ENCODE data around the gene KCNH1. TPM values are rescaled to one million over a fixed set of nuclear protein-coding genes. Genes with fewer than 3 reads are reported as not detected.
"Not testable (repeated sequence)": the region's sequence is repeated elsewhere in the genome, so short reads cannot be mapped to it uniquely, and the experiment has no call there.

KCNH1 gene
- total RNA-seq, 2 experiments from 2014 or later, result not detected

GRCh38 chr1:210678306-210678705, 455.6 kb downstream of the KCNH1 start:
- Mint-ChIP-seq H3K36me3 (no peaks in the 10 kb centered on the region), H3K27ac (no peak overlapping the region), H3K9me3 (ENCODE audit: low read depth) (no peaks in the 10 kb centered on the region), H3K4me1 (peaks cover 3% of the 10 kb centered on the region), H3K27me3 (no peaks in the 10 kb centered on the region), H3K4me3 (no peak overlapping the region)
- DNase-seq (no peak), ATAC-seq (no peak)
- CTCF ChIA-PET, result no interaction called here

DNA sequence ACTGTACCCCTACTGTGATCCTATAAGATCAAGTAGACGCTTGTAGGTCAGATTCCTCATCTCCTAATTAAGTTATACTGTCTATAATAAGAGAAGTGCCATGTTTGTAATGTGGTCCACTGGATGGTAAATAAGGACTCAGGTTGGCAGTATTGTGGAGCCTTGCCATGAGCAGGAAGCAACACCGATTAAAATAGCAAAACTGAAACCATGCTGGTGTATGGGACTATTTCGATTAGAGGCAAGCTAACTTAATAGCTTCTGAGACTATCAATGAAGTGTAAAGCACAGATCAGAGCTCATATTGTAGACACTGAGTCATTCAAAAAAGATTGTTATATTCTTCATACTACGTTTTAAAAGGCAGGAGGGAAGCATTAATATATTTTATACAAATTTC, 456.4 kb downstream of the KCNH1 start:
- no peaks in the 10 kb centered on the region for H3K27me3 Mint-ChIP-seq
- CTCF ChIA-PET, result no interaction called here
- no peaks in the 10 kb centered on the region for H3K36me3 Mint-ChIP-seq
- peaks cover 3% of the 10 kb centered on the region for H3K4me1 Mint-ChIP-seq
- no peaks in the 10 kb centered on the region for H3K9me3 Mint-ChIP-seq (ENCODE audit: low read depth)
- H3K27ac Mint-ChIP-seq, result no peak overlapping the region
- no peak for DNase-seq
- ATAC-seq, result no peak
- no peak overlapping the region for H3K4me3 Mint-ChIP-seq

DNA sequence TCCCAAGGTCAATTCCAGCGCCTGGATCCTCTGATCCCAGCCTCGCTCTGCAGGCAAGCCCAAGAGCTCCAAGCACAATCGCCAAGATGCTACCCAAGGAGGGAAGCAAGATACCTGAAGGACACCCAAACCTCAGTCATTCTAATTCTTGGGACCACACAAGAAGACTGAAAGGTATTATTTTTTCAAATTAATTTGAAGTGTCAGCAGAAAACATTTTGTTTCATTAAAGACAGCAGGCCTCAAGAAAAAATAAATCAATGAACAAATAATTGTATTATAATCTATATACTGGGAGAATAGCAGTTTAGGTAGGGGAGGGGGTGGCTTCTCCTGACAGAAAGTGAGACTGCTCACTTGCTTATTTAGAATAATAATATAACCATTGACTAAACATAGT, 457.4 kb downstream of the KCNH1 start:
- Mint-ChIP-seq H3K4me3 (no peak overlapping the region), H3K27me3 (no peaks in the 10 kb centered on the region), H3K27ac (no peak overlapping the region), H3K4me1 (peaks cover 3% of the 10 kb centered on the region), H3K9me3 (ENCODE audit: low read depth) (no peaks in the 10 kb centered on the region), H3K36me3 (no peaks in the 10 kb centered on the region)
- DNase-seq (no peak), ATAC-seq (no peak)
- CTCF ChIA-PET, result interaction anchor here (1.3 kb wide), 1 partner anchor 14 kb away, joined by 3 read pairs; no protein-coding TSS in a partner anchor

DNA sequence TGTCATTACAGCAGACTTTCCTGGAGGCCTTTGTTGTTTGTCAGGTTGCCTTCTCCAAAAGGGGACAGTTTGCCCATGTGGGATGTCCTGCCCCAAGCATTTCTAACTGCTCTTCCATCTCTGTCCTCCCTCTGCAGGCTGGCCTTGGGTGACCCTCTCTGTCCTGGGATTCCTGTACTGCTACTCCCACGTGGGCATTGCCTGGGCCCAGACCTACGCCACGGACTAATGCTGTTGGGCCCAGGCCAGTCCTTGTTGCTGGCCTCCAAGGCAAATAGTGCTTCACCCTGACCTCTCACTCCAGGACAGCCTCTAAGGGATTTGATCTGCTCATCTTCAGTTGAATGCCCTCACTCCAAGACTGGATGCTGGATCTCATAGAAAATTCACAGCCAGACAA, 459.8 kb downstream of the KCNH1 start:
- CTCF ChIA-PET, result no interaction called here
- H3K9me3 Mint-ChIP-seq (ENCODE audit: low read depth), result no peaks in the 10 kb centered on the region
- DNase-seq, result no peak
- H3K27ac Mint-ChIP-seq, result no peak overlapping the region
- no peak for ATAC-seq
- peaks cover 3% of the 10 kb centered on the region for H3K4me1 Mint-ChIP-seq
- no peaks in the 10 kb centered on the region for H3K36me3 Mint-ChIP-seq
- no peaks in the 10 kb centered on the region for H3K27me3 Mint-ChIP-seq
- no peak overlapping the region for H3K4me3 Mint-ChIP-seq

- H3K27me3 Mint-ChIP-seq, result no peaks in the 10 kb centered on the region
- CTCF ChIA-PET, result no interaction called here
- no peak overlapping the region for H3K4me3 Mint-ChIP-seq
- no peak for DNase-seq
- no peaks in the 10 kb centered on the region for H3K9me3 Mint-ChIP-seq (ENCODE audit: low read depth)
- no peak overlapping the region for H3K27ac Mint-ChIP-seq
- no peak for ATAC-seq
- no peaks in the 10 kb centered on the region for H3K36me3 Mint-ChIP-seq
- no peaks in the 10 kb centered on the region for H3K4me1 Mint-ChIP-seq
These were observed 464.0 kb downstream of the KCNH1 start for GRCh38 chr1:210669951-210670350.

GRCh38 chr1:210663730-210664573, 470.0 kb downstream of the KCNH1 start:
- H3K27me3 Mint-ChIP-seq, result peaks cover 4% of the 10 kb centered on the region
- no peak overlapping the region for H3K4me3 Mint-ChIP-seq
- H3K36me3 Mint-ChIP-seq, result no peaks in the 10 kb centered on the region
- no peak overlapping the region for H3K27ac Mint-ChIP-seq
- no peak for ATAC-seq
- DNase-seq, result no peak
- CTCF ChIA-PET, result no interaction called here
- no peaks in the 10 kb centered on the region for H3K9me3 Mint-ChIP-seq (ENCODE audit: low read depth)
- no peaks in the 10 kb centered on the region for H3K4me1 Mint-ChIP-seq

DNA sequence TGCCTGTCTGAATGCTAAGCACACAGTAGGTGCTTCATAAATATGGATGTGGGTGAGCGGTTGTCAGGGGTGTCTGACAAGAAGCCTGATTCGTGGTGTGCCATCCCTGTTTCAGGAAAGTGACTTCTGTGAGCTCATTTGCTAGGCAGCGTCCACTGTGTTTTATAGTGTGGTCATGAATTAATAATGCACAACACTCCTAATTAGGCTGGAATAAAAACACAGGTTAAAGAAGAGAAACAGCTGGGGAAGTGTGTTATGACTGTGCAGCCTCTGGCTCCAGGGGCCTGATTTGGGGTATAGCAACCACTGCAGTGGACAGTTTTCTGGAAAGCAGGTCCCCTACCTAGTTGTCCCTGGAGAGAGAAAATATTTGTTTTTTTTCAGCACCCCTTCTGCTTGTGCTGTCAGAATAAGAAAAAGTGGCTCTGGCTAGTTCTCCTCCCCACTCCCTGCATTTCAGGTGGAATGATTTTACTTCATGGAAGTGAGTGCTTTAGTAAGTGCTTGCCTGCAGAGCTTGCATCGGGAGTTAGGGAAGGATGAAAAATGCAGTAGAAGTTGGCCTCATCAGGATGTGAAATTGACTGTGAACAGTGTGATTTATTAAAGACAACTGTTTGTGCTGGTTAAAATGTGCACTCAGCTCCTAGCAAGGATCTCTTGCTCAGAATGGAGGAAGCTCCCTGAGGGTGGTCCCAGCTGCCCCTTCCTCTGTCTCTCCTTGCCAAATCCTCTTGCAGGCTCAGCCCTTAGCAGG, 471.5 kb downstream of the KCNH1 start:
- CTCF ChIA-PET, result interaction anchor here (1.0 kb wide), 1 partner anchor 14 kb away, joined by 3 read pairs; no protein-coding TSS in a partner anchor
- no peak overlapping the region for H3K4me3 Mint-ChIP-seq
- H3K36me3 Mint-ChIP-seq, result no peaks in the 10 kb centered on the region
- no peaks in the 10 kb centered on the region for H3K4me1 Mint-ChIP-seq
- no peak overlapping the region for H3K27ac Mint-ChIP-seq
- ATAC-seq (no peak), DNase-seq (no peak)
- peaks cover 8% of the 10 kb centered on the region for H3K27me3 Mint-ChIP-seq
- H3K9me3 Mint-ChIP-seq (ENCODE audit: low read depth), result no peaks in the 10 kb centered on the region

DNA sequence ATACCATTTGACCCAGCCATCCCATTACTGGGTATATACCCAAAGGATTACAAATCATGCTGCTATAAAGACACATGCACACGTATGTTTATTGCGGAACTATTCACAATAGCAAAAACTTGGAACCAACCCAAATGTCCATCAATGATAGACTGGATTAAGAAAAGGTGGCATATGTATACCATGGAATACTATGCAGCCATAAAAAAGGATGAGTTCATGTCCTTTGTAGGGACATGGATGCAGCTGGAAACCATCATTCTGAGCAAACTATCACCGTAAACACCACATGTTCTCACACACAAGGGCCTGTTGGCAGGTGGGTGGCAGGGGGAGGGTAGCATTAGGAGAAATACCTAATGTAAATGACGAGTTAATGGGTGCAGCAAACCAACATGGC, 472.4 kb downstream of the KCNH1 start:
- H3K27me3 Mint-ChIP-seq; H3K4me1 Mint-ChIP-seq; CTCF ChIA-PET; H3K4me3 Mint-ChIP-seq; ATAC-seq; H3K36me3 Mint-ChIP-seq; H3K27ac Mint-ChIP-seq; H3K9me3 Mint-ChIP-seq (ENCODE audit: low read depth); DNase-seq: not testable (repeated sequence)

DNA sequence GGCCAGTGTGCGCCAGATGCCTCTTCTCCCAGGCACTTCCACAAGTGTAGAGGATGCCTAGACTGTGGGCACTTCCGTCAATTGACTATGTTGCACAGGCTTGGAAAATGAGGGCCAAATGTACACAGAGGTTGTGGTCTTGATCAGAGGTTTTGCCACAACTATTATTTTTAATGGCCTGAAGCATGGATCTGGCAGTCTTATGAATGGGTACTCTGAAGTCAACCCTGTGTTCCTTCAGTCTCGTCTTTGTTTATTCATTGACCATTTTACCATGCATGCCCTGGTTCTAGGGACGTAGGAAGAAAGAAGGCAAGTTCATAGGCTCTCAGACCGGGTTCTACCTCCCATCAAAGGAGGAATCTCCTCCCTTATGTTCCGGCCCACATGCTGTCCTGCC, 476.1 kb downstream of the KCNH1 start:
- H3K36me3 Mint-ChIP-seq, result no peaks in the 10 kb centered on the region
- H3K27ac Mint-ChIP-seq, result no peak overlapping the region
- H3K4me1 Mint-ChIP-seq, result no peaks in the 10 kb centered on the region
- DNase-seq, result no peak
- ATAC-seq, result no peak
- no peak overlapping the region for H3K4me3 Mint-ChIP-seq
- H3K9me3 Mint-ChIP-seq (ENCODE audit: low read depth), result peaks cover 4% of the 10 kb centered on the region
- H3K27me3 Mint-ChIP-seq, result peaks cover 8% of the 10 kb centered on the region
- CTCF ChIA-PET, result no interaction called here

GRCh38 chr1:210655511-210655910, 478.4 kb downstream of the KCNH1 start:
- H3K9me3 Mint-ChIP-seq (ENCODE audit: low read depth), result peaks cover 4% of the 10 kb centered on the region
- no peaks in the 10 kb centered on the region for H3K36me3 Mint-ChIP-seq
- DNase-seq (no peak), ATAC-seq (no peak)
- H3K27me3 Mint-ChIP-seq, result peaks cover 8% of the 10 kb centered on the region
- no peak overlapping the region for H3K27ac Mint-ChIP-seq
- CTCF ChIA-PET, result no interaction called here
- H3K4me1 Mint-ChIP-seq, result no peaks in the 10 kb centered on the region
- no peak overlapping the region for H3K4me3 Mint-ChIP-seq

DNA sequence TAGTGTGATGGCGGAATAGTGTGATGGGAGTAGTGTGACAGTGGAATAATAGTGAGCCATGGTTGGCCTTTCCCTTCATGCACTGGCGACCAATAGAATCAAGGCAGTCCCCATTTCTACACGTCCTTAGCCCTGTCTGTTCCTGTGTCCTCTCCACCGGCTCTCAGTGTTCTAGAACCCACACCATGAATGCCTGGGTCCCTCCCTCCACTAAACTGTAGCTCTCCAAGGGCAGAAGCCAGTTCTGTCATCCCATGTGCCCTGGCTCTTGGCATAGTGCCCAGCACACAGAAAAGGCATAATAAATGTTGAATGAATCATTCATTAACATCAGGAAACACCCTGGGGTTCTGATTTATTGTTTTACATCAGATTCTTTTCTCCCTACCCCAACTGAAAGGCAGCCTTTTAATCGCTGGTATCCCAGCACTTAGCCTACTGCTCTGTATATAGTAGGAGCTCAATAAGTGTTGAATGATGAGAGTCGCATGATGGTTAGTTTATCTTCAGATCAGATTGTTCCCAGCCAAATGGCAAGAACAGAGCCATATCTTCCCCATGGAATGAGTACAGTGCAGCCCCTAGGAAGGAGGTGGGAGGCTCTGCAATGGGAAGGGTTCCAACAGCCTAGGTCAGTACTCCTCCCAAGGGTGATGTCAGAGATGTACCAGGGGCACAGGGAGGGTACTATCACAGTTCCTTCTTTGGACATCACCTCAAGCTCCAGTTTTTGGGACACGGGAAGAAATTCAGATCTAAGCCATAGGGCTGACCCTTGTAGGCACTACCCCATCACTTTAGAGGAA, 479.6 kb downstream of the KCNH1 start:
- DNase-seq, result peak; percentile 64
- no peak overlapping the region for H3K27ac Mint-ChIP-seq
- no peak overlapping the region for H3K4me3 Mint-ChIP-seq
- CTCF ChIA-PET, result no interaction called here
- ATAC-seq, result peak; percentile 58
- H3K36me3 Mint-ChIP-seq, result no peaks in the 10 kb centered on the region
- no peaks in the 10 kb centered on the region for H3K4me1 Mint-ChIP-seq
- H3K27me3 Mint-ChIP-seq, result peaks cover 5% of the 10 kb centered on the region
- peaks cover 4% of the 10 kb centered on the region for H3K9me3 Mint-ChIP-seq (ENCODE audit: low read depth)

DNA sequence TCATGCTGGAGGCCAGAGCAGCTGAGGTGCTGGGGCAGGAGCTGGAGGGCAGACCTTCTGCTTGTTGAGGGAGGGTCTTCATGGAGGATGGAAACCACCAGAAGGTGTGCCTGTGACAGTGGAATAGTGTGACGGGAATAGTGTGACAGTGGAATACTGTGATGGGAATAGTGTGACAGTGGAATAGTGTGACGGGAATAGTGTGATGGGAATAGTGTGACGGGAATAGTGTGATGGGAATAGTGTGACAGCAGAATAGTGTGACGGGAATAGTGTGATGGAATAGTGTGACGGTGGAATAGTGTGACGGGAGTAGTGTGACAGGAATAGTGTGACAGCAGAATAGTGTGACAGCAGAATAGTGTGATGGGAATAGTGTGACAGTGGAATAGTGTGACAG, 480.2 kb downstream of the KCNH1 start:
- no peaks in the 10 kb centered on the region for H3K4me1 Mint-ChIP-seq
- DNase-seq, result no peak
- no peak for ATAC-seq
- H3K36me3 Mint-ChIP-seq, result no peaks in the 10 kb centered on the region
- no peak overlapping the region for H3K4me3 Mint-ChIP-seq
- CTCF ChIA-PET, result no interaction called here
- H3K27me3 Mint-ChIP-seq, result peaks cover 3% of the 10 kb centered on the region
- peaks cover 4% of the 10 kb centered on the region for H3K9me3 Mint-ChIP-seq (ENCODE audit: low read depth)
- no peak overlapping the region for H3K27ac Mint-ChIP-seq

GRCh38 chr1:210652329-210652954, 481.5 kb downstream of the KCNH1 start:
- DNase-seq (no peak), ATAC-seq (no peak)
- CTCF ChIA-PET, result no interaction called here
- H3K4me3 Mint-ChIP-seq, result no peak overlapping the region
- no peak overlapping the region for H3K27ac Mint-ChIP-seq
- H3K4me1 Mint-ChIP-seq, result peaks cover 11% of the 10 kb centered on the region
- no peaks in the 10 kb centered on the region for H3K36me3 Mint-ChIP-seq
- peaks cover 4% of the 10 kb centered on the region for H3K9me3 Mint-ChIP-seq (ENCODE audit: low read depth)
- H3K27me3 Mint-ChIP-seq, result no peaks in the 10 kb centered on the region
